LHCN-M2 (cell line): ENCODE results near the gene ZNF654. TPM values are rescaled to one million over a fixed set of nuclear protein-coding genes. Genes with fewer than 3 reads are reported as not detected.

Source experiments
- total RNA-seq: library from RNA; depleted of rRNA; stranded (reverse); fragments of >200 nt; gene quantifications from 2 replicates; pipeline ENCODE4 v1.2.3, GENCODE V29; 2014; rRNA removed

ZNF654 gene
- total RNA-seq, 1 experiment from 2014 or later, result 14.8 TPM

Other genes with a start within 250 kb of the ZNF654 start
- gene CGGBP1, start 250 bp upstream of the ZNF654 start, total RNA-seq, result 60.1 and 68.1 TPM in 2 replicates
- gene C3orf38, start 90.7 kb downstream of the ZNF654 start, total RNA-seq, result 29.9 and 34.3 TPM in 2 replicates